ENCODE results near the gene RBM4B.

RBM4B gene

GRCh38 chr11:66676931-66677598 lies 622 bp downstream of the RBM4B start:
- no peak for TF ChIP-seq CTCF (IDR thresholded peaks at IDR 0.05; ENCODE audit: control insufficient read depth, insufficient read depth, low read depth, low read length, missing control alignments)
- peak overlapping the region; percentile 88 for H3K4me3 ChIP-seq (ENCODE audit: control insufficient read depth, low read depth, low read length)
- no peak for DNase-seq (ENCODE audit: low read depth)

DNA sequence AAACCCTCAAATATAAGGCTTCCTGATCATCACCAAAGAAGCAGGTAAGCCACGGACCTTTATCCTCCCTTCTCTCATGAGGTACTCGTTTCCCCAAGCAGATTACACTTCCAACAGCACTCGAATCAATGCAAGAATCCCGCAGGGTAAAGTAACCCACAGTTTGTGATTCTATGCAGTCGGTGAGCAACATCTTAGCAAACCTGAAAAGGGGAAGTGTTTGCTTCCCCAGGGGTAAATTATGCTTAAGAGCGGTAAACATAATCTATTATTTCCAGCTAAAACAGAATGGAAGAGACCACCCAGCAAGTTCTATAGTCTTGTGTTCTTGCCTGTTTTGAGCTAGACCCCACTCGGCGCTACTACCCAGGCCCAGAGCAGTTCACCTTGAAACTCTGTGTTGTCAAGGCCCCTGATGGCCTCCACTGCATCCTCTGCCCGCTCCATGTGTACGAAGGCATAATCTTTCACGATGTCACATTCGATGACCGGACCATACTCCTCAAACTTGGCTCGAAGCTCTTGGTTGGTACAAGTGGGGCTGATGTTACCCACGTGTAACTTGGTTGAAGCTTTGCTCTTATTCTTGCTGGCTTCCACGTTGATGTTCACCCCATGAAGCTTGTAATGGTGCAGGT lies 1.3 kb downstream of the RBM4B start:
- TF ChIP-seq CTCF (IDR thresholded peaks at IDR 0.05; ENCODE audit: control insufficient read depth, insufficient read depth, low read depth, low read length, missing control alignments) = no peak
- DNase-seq (ENCODE audit: low read depth) = no peak

DNA sequence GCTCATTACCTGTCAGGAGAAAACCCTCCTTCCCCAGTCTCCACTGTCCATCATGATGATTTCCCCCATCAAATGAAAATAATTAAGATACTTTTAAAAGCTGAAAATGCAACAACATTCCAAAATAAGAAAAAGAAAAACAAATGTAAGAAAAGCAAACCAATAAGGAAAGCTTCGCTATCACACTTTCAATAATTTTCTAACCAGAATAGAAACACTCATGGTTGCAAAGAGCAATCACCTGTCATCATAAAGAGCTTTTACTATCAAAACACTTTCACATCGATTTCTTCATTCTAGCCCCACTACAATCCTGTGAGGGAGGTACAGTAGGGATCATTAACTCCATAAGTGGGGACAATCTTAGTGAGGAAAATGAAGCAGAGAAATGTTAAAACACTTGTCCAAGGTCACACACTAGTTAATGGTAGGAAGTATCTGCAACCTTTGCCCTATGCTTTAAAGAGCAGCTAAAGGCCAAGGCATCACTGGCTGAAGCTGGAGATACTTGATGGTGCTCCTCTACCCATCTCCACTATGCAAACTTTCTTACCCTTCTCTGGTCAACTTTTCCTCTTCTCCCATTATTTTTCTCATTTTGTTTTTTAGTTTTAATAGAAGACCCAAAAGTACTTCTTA lies 2.6 kb downstream of the RBM4B start:
- TF ChIP-seq CTCF (IDR thresholded peaks at IDR 0.05; ENCODE audit: control insufficient read depth, insufficient read depth, low read depth, low read length, missing control alignments) = no peak
- no peak for DNase-seq (ENCODE audit: low read depth)
- no peak overlapping the region for H3K4me3 ChIP-seq (ENCODE audit: control insufficient read depth, low read depth, low read length)

More for the DNA sequence above, 1.3 kb downstream of the RBM4B start:
- no peak overlapping the region; the same call in 1 of the 2 replicates for H3K4me3 ChIP-seq (ENCODE audit: control insufficient read depth, low read depth, low read length)

DNA sequence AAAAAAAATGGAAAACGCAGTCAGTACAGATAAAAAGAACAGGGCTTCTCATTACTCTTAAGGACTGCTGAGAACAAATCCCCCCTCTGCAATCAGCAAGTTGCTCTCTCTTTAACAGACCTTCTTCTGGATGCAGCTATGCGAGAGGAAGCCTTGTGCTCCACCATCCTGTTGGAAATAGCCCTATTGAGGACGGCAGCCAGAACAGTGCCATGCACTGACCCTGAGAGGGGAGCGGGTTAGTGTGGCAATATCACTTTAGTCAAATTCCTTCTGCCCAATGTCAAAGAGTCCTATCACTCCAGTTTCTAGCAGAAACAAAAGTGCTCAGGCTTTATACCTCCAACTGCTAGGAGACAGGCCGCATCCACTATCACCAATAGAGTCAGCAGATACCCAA lies 6.9 kb downstream of the RBM4B start:
- DNase-seq (ENCODE audit: low read depth) = no peak

DNA sequence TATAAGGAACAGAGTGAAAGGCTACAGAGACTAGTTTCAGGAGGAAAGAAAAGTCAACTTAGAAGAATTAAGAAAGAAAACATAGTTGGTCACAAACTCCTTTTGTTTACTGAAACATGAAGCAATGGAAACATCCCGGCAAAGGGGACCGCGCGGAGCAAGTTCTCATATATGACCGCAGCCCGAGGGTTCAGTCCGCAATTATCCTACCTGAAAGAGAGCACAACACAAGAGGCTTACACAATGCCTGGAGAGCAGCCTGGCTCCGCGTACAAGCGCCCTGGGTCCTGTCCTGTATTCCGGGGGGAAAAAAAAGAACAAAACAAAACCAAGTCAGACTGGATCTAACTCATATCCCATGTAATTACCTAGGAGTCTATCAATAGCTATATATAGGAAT lies 12.3 kb downstream of the RBM4B start:
- no peak overlapping the region for H3K4me3 ChIP-seq (ENCODE audit: control insufficient read depth, low read depth, low read length)
- DNase-seq (ENCODE audit: low read depth) = no peak
- no peak for TF ChIP-seq CTCF (IDR thresholded peaks at IDR 0.05; ENCODE audit: control insufficient read depth, insufficient read depth, low read depth, low read length, missing control alignments)

More for the DNA sequence above, 6.9 kb downstream of the RBM4B start:
- H3K4me3 ChIP-seq (ENCODE audit: control insufficient read depth, low read depth, low read length) = no peak overlapping the region
- TF ChIP-seq CTCF (IDR thresholded peaks at IDR 0.05; ENCODE audit: control insufficient read depth, insufficient read depth, low read depth, low read length, missing control alignments) = no peak

DNA sequence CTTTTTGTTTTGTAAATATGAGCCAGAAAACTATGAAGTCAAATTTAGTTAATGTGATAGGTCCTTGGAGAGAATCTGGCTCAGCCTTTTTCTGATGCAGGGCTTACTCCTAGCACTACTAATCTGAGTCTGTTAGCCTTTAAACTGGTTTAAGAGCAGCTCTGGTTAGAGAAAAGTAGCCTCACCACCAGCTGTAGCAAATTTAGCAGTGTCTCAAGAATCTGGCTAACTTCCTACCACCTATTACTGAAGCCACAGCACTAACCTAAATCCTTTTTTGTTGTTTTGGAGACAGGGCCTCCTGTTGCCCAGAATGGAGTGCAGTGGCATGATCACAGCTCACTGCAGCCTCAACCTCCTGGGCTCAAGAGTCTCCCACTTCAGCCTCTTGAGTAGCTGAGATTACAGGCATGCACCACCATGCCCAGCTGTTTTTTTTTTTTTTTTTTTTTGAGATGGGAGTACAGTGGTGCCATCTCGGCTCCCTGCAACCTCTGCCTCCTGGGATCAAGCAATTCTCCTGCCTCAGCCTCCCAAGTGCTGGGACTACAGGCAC lies 13.9 kb downstream of the RBM4B start:
- no peak overlapping the region for H3K4me3 ChIP-seq (ENCODE audit: control insufficient read depth, low read depth, low read length)
- DNase-seq (ENCODE audit: low read depth) = no peak
- TF ChIP-seq CTCF (IDR thresholded peaks at IDR 0.05; ENCODE audit: control insufficient read depth, insufficient read depth, low read depth, low read length, missing control alignments) = no peak
